ENCODE measurements around the gene CLEC16A.

GRCh38 chr16:11045441-11045840 is 101.1 kb downstream of the CLEC16A start:
- TF ChIP-seq, protein P1, sequence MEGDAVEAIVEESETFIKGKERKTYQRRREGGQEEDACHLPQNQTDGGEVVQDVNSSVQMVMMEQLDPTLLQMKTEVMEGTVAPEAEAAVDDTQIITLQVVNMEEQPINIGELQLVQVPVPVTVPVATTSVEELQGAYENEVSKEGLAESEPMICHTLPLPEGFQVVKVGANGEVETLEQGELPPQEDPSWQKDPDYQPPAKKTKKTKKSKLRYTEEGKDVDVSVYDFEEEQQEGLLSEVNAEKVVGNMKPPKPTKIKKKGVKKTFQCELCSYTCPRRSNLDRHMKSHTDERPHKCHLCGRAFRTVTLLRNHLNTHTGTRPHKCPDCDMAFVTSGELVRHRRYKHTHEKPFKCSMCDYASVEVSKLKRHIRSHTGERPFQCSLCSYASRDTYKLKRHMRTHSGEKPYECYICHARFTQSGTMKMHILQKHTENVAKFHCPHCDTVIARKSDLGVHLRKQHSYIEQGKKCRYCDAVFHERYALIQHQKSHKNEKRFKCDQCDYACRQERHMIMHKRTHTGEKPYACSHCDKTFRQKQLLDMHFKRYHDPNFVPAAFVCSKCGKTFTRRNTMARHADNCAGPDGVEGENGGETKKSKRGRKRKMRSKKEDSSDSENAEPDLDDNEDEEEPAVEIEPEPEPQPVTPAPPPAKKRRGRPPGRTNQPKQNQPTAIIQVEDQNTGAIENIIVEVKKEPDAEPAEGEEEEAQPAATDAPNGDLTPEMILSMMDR (IDR thresholded peaks at IDR 0.05) = no peak
- TF ChIP-seq POLR2A (IDR thresholded peaks at IDR 0.05) = no peak

Data from thyroid gland (tissue), 4 donors.